ENCODE measurements around the gene ZNF765. TPM values are rescaled to one million over a fixed set of nuclear protein-coding genes. Genes with fewer than 3 reads are reported as not detected.

ZNF765 gene
- polyA plus RNA-seq, 1 donor from 2014 or later, result 8.7 TPM

DNA sequence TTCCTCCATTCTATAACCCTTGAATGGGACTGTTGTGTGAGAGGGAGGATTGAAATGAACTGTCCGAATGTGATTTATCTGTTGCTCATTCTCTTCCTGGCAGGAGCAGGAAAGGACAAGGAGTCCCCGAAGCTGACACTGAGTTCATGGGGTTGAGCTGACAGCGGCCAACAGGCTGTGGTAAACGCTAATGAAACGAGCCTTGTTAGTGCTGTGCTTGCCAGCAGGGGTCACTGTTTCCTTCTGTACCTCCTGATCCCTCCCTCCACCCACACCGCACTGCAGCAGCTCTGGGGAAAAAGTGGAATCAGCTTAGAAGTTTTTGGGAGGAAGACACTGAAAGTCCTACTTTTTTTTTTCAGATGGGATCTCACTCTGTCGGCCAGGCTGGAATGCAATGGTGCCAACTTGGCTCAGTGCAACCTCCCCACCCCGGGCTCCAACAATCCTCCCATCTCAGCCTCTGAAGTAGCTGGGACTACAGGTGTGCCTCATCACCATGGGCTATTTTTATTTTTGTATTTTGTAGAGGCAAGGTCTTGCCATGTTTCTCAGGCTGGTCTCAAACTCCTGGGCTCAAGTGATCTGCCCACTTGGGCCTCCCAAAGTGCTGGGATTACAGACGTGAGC, 30.1 kb downstream of the ZNF765 start:
- no peaks in the 10 kb centered on the region for H3F3A ChIP-seq (ENCODE audit: insufficient read depth, low read length, poor library complexity, severe bottlenecking)
- H3K9ac ChIP-seq (ENCODE audit: low read length), result no peak overlapping the region
- H3K4me3 ChIP-seq (ENCODE audit: low read length), result no peak overlapping the region
- no peaks in the 10 kb centered on the region for H3K27me3 ChIP-seq (ENCODE audit: insufficient read depth, low read depth, low read length)
- no peak overlapping the region for H3K27ac ChIP-seq (ENCODE audit: low read length)
- H3K9me3 ChIP-seq (ENCODE audit: low read length), result no peaks in the 10 kb centered on the region
- no peak overlapping the region for H2AFZ ChIP-seq (ENCODE audit: low read depth, low read length)
- no peaks in the 10 kb centered on the region for H3K36me3 ChIP-seq (ENCODE audit: insufficient read depth, low read length)
- no peaks in the 10 kb centered on the region for H3K79me2 ChIP-seq (replicated peaks; ENCODE audit: insufficient read depth, low read length)
- TF ChIP-seq SMC3 (conservative IDR thresholded peaks at IDR 0.05; ENCODE audit: poor library complexity) (peak; percentile 62), MXI1 (conservative IDR thresholded peaks at IDR 0.05; ENCODE audit: poor library complexity, severe bottlenecking) (no peak), RAD21 (conservative IDR thresholded peaks at IDR 0.05) (peak; percentile 63)
- TF ChIP-seq, protein P1, sequence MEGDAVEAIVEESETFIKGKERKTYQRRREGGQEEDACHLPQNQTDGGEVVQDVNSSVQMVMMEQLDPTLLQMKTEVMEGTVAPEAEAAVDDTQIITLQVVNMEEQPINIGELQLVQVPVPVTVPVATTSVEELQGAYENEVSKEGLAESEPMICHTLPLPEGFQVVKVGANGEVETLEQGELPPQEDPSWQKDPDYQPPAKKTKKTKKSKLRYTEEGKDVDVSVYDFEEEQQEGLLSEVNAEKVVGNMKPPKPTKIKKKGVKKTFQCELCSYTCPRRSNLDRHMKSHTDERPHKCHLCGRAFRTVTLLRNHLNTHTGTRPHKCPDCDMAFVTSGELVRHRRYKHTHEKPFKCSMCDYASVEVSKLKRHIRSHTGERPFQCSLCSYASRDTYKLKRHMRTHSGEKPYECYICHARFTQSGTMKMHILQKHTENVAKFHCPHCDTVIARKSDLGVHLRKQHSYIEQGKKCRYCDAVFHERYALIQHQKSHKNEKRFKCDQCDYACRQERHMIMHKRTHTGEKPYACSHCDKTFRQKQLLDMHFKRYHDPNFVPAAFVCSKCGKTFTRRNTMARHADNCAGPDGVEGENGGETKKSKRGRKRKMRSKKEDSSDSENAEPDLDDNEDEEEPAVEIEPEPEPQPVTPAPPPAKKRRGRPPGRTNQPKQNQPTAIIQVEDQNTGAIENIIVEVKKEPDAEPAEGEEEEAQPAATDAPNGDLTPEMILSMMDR (IDR thresholded peaks at IDR 0.05; ENCODE audit: poor library complexity, severe bottlenecking), result peak; percentile 77
- H3K4me2 ChIP-seq (ENCODE audit: low read length), result no peak overlapping the region
- no peaks in the 10 kb centered on the region for H3K9me2 ChIP-seq (ENCODE audit: insufficient read depth, low read length)
- H4K20me1 ChIP-seq (ENCODE audit: insufficient read depth), result no peaks in the 10 kb centered on the region

DNA sequence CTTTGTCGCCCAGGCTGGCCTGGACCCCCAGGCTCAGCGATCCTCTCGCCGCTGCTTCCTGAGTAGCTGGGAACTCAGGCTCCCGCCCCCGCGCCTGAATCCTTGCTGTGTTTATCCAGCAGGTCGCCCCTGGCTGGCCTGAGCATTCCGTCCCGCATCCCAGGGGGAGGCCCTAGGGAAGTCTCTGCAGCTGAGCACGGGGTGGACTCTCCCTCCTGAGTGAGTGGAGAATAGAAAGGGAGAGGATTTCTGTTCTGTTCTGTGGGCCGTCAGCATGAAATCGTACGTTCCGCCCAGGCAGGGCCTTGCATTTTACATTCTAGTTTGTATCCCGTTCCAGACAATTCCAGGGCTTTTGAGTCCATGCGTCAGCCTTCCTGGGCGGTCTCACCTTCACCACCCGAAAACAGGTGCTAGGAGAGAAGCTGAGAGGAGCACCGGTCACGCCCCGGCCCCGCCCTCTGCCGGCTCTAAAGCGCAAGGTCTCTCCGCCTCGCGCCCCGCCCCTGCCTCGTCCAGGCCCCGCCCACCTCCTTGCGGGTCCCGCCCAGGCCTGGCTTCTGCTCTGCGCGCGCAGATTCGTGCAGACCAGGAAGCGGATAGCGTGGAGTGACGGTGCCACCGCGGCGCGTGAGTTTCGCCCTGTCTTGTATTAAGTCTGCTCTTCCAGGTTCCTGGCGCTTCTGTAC, 36.6 kb downstream of the ZNF765 start, which contains the start of gene ZNF761:
ZNF761 (plus strand) TSS at position 586 of the 689 bp plus-strand sequence. CDS start 15,285 bp downstream, outside the sequence.
- H3K9me3 ChIP-seq (ENCODE audit: low read length), result no peaks in the 10 kb centered on the region
- TF ChIP-seq MXI1 (conservative IDR thresholded peaks at IDR 0.05; ENCODE audit: poor library complexity, severe bottlenecking) (peak; percentile 94), POLR2AphosphoS5 (IDR thresholded peaks at IDR 0.05) (peak; percentile 61), EZH2 (IDR thresholded peaks at IDR 0.05; ENCODE audit: borderline replicate concordance, insufficient read depth, low read length, poor library complexity, severe bottlenecking) (no peak), SMC3 (conservative IDR thresholded peaks at IDR 0.05; ENCODE audit: poor library complexity) (no peak), TAF1 (IDR thresholded peaks at IDR 0.05; ENCODE audit: low read depth) (no peak), RAD21 (conservative IDR thresholded peaks at IDR 0.05) (no peak), EP300 (conservative IDR thresholded peaks at IDR 0.05; ENCODE audit: poor library complexity, severe bottlenecking) (no peak)
- TF ChIP-seq, protein P1 (IDR thresholded peaks at IDR 0.05; ENCODE audit: poor library complexity, severe bottlenecking), result peak; percentile 58
- TF ChIP-seq, protein P2, sequence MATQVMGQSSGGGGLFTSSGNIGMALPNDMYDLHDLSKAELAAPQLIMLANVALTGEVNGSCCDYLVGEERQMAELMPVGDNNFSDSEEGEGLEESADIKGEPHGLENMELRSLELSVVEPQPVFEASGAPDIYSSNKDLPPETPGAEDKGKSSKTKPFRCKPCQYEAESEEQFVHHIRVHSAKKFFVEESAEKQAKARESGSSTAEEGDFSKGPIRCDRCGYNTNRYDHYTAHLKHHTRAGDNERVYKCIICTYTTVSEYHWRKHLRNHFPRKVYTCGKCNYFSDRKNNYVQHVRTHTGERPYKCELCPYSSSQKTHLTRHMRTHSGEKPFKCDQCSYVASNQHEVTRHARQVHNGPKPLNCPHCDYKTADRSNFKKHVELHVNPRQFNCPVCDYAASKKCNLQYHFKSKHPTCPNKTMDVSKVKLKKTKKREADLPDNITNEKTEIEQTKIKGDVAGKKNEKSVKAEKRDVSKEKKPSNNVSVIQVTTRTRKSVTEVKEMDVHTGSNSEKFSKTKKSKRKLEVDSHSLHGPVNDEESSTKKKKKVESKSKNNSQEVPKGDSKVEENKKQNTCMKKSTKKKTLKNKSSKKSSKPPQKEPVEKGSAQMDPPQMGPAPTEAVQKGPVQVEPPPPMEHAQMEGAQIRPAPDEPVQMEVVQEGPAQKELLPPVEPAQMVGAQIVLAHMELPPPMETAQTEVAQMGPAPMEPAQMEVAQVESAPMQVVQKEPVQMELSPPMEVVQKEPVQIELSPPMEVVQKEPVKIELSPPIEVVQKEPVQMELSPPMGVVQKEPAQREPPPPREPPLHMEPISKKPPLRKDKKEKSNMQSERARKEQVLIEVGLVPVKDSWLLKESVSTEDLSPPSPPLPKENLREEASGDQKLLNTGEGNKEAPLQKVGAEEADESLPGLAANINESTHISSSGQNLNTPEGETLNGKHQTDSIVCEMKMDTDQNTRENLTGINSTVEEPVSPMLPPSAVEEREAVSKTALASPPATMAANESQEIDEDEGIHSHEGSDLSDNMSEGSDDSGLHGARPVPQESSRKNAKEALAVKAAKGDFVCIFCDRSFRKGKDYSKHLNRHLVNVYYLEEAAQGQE (IDR thresholded peaks at IDR 0.05; ENCODE audit: borderline replicate concordance), result no peak
- H2AFZ ChIP-seq (ENCODE audit: low read depth, low read length), result peak within 1 kb of the TSS; percentile 41
- H3K36me3 ChIP-seq (ENCODE audit: insufficient read depth, low read length), result no peaks in the 10 kb centered on the region
- no peaks in the 10 kb centered on the region for H3K9me2 ChIP-seq (ENCODE audit: insufficient read depth, low read length)
- peak within 1 kb of the TSS; percentile 66 for H3K9ac ChIP-seq (ENCODE audit: low read length)
- H3K4me2 ChIP-seq (ENCODE audit: low read length), result peak within 1 kb of the TSS; percentile 80
- H3K4me3 ChIP-seq (ENCODE audit: low read length), result peak within 1 kb of the TSS; percentile 78
- H3K27ac ChIP-seq (ENCODE audit: low read length), result peak within 1 kb of the TSS; percentile 24
- no peaks in the 10 kb centered on the region for H3K27me3 ChIP-seq (ENCODE audit: insufficient read depth, low read depth, low read length)
- no peaks in the 10 kb centered on the region for H3F3A ChIP-seq (ENCODE audit: insufficient read depth, low read length, poor library complexity, severe bottlenecking)
- no peaks in the 10 kb centered on the region for H4K20me1 ChIP-seq (ENCODE audit: insufficient read depth)
- no peaks in the 10 kb centered on the region for H3K79me2 ChIP-seq (replicated peaks; ENCODE audit: insufficient read depth, low read length)

Data from neural cell (in vitro differentiated cells).